Fibroblast of lung (primary cell): ENCODE measurements around the gene POSTN. TPM values are rescaled to one million over a fixed set of nuclear protein-coding genes. Genes with fewer than 3 reads are reported as not detected.
A peak's percentile ranks its signal among the peaks of the same experiment; 100 is the strongest.

Experiments used
- DNase-seq, 2 donors: peaks; one replicate each; pipeline versions ENCODE4 v3.0.0 to v3.0.0-alpha.2; 2010; ENCODE audit warnings: low read depth in 2 of 2
- H2AFZ ChIP-seq: 2 replicates; pipeline ENCODE4 v1.5.1; 2012; ENCODE audit warnings: low read length, control low read depth, inconsistent platforms
- H3K27ac ChIP-seq: 2 replicates; pipeline ENCODE4 v1.5.1; 2011; ENCODE audit warnings: low read length, control low read depth; ENCODE audit not compliant: insufficient read depth
- H3K27me3 ChIP-seq: 2 replicates; pipeline ENCODE4 v1.5.1; 2011; ENCODE audit warnings: mild to moderate bottlenecking, low read length; ENCODE audit not compliant: control insufficient read depth, insufficient read depth
- H3K36me3 ChIP-seq: 2 replicates; pipeline ENCODE4 v1.5.1; 2011; ENCODE audit warnings: low read length; ENCODE audit not compliant: control insufficient read depth, insufficient read depth
- H3K4me1 ChIP-seq: 2 replicates; pipeline ENCODE4 v1.5.1; 2011; ENCODE audit warnings: low read length; ENCODE audit not compliant: control insufficient read depth, insufficient read depth; ENCODE audit errors: extremely low read depth
- H3K4me2 ChIP-seq: 2 replicates; pipeline ENCODE4 v1.5.1; 2011; ENCODE audit warnings: low read length, control low read depth; ENCODE audit not compliant: insufficient read depth; ENCODE audit errors: extremely low read depth
- H3K4me3 ChIP-seq, 4 experiments: fragments of 200-600 bp in 1 of 4; sonication (generic) in 1 of 4; replicated peaks in 1 of 4; 2 replicates each; pipeline ENCODE4 v1.5.1; 2011 to 2016; ENCODE audit warnings: low read length in 4 of 4, low read depth in 3 of 4, mild to moderate bottlenecking in 3 of 4, control low read depth in 2 of 4, inconsistent platforms in 1 of 4, mixed read lengths in 1 of 4; ENCODE audit not compliant: insufficient read depth in 1 of 4; ENCODE audit errors: control extremely low read depth in 1 of 4
- H3K79me2 ChIP-seq: 2 replicates; pipeline ENCODE4 v1.5.1; 2012; ENCODE audit warnings: mild to moderate bottlenecking, low read length, inconsistent platforms; ENCODE audit not compliant: control insufficient read depth, insufficient read depth
- H3K9ac ChIP-seq: 2 replicates; pipeline ENCODE4 v1.5.1; 2011; ENCODE audit warnings: mild to moderate bottlenecking, low read length, control low read depth; ENCODE audit not compliant: insufficient read depth
- H3K9me3 ChIP-seq: 2 replicates; pipeline ENCODE4 v1.5.1; 2012; ENCODE audit warnings: low read depth, low read length; ENCODE audit not compliant: control insufficient read depth, insufficient read depth
- H4K20me1 ChIP-seq: 2 replicates; pipeline ENCODE4 v1.5.1; 2011; ENCODE audit warnings: low read length; ENCODE audit not compliant: control insufficient read depth, insufficient read depth; ENCODE audit errors: extremely low read depth
- CTCF ChIP-seq, 2 donors: IDR thresholded peaks in 1 of 2; conservative IDR thresholded peaks in 1 of 2; 1 replicate in 1 of 2; 2 replicates in 1 of 2; pipeline ENCODE4 v1.5.1; 2011 to 2012; ENCODE audit warnings: low read length in 2 of 2, control low read depth in 1 of 2, inconsistent platforms in 1 of 2, low read depth in 1 of 2, mild to moderate bottlenecking in 1 of 2
- EZH2 ChIP-seq: IDR thresholded peaks from 2 replicates; pipeline ENCODE4 v1.5.1; 2012; ENCODE audit warnings: low read length, control low read depth, mild to moderate bottlenecking; ENCODE audit errors: missing control alignments
- polyA plus RNA-seq, 2 donors: library from polyadenylated mRNA; depleted of rRNA in 1 of 2; stranded (reverse) in 1 of 2; unstranded in 1 of 2; fragments of >200 nt; gene quantifications; 2 replicates each; pipeline ENCODE4 v1.2.1, GENCODE V29; 2011 to 2012; ENCODE audit warnings: missing spikeins in 1 of 2
- total RNA-seq: library from RNA; depleted of rRNA; stranded (reverse); fragments of >200 nt; gene quantifications from 2 replicates; pipeline ENCODE4 v1.2.1, GENCODE V29; 2014

Gene POSTN
- total and polyA plus RNA-seq, 2 donors (not counting 1 experiment from before 2014, with no cell fraction given) = 221 to 1,141 TPM

DNA sequence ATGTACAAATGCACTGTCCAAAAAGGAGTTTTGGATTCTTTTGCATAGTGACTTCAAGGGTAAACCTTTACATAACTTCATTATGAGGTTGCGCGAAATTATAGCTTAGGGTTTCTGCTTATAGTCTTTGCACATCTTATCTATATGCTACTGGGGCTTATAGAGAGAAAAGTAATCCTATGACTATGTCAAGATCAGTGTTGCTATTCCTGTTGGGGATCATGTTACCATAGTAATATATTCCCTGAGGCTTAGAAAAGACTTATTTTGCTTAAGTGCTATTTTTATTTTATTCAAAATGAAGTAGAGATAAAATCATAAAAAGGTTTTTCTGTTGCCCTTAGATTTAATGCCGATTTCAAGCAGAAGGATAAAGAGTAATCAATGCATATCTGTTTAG lies 14.7 kb upstream of the POSTN start:
- no peak overlapping the region for H3K4me3 ChIP-seq
- H3K79me2 ChIP-seq = no peaks in the 10 kb centered on the region
- TF ChIP-seq EZH2 (no peak), CTCF (conservative IDR thresholded peaks at IDR 0.05 in 1 of 2, IDR thresholded peaks at IDR 0.05 in 1 of 2; ENCODE audit: low read depth in 1 of 2, low read length in 2 of 2) (no peak)
- no peak overlapping the region for H3K9ac ChIP-seq
- no peaks in the 10 kb centered on the region for H3K9me3 ChIP-seq
- DNase-seq = no peak
- no peaks in the 10 kb centered on the region for H3K27me3 ChIP-seq
- no peaks in the 10 kb centered on the region for H4K20me1 ChIP-seq
- H3K27ac ChIP-seq = no peak overlapping the region
- no peak overlapping the region for H2AFZ ChIP-seq
- H3K4me2 ChIP-seq = no peak overlapping the region
- H3K4me1 ChIP-seq = peaks cover 8% of the 10 kb centered on the region
- H3K36me3 ChIP-seq = no peaks in the 10 kb centered on the region

- no peak for DNase-seq
- TF ChIP-seq CTCF (conservative IDR thresholded peaks at IDR 0.05 in 1 of 2, IDR thresholded peaks at IDR 0.05 in 1 of 2; ENCODE audit: low read depth in 1 of 2, low read length in 2 of 2) = peak in 1 of 2 donors; percentile 46
- TF ChIP-seq EZH2 = no peak
- no peaks in the 10 kb centered on the region for H3K27me3 ChIP-seq
- H3K4me2 ChIP-seq = no peak overlapping the region
- no peaks in the 10 kb centered on the region for H3K79me2 ChIP-seq
- no peaks in the 10 kb centered on the region for H3K9me3 ChIP-seq
- no peaks in the 10 kb centered on the region for H3K4me1 ChIP-seq
- H2AFZ ChIP-seq = no peak overlapping the region
- H3K9ac ChIP-seq = no peak overlapping the region
- H3K27ac ChIP-seq = no peak overlapping the region
- H3K36me3 ChIP-seq = no peaks in the 10 kb centered on the region
- H3K4me3 ChIP-seq = no peak overlapping the region
- H4K20me1 ChIP-seq = no peaks in the 10 kb centered on the region
Observed at GRCh38 chr13:37608750-37609339, 10.3 kb upstream of the POSTN start.

- Histone ChIP-seq H3K4me3 (no peak overlapping the region), H3K36me3 (no peaks in the 10 kb centered on the region), H3K27me3 (no peaks in the 10 kb centered on the region), H3K4me2 (no peak overlapping the region), H4K20me1 (no peaks in the 10 kb centered on the region), H3K9ac (no peak overlapping the region), H2AFZ (no peak overlapping the region), H3K9me3 (no peaks in the 10 kb centered on the region), H3K27ac (no peak overlapping the region), H3K79me2 (no peaks in the 10 kb centered on the region), H3K4me1 (peaks cover 3% of the 10 kb centered on the region)
- peak; percentile 36 to 64 for DNase-seq
- TF ChIP-seq CTCF (conservative IDR thresholded peaks at IDR 0.05 in 1 of 2, IDR thresholded peaks at IDR 0.05 in 1 of 2; ENCODE audit: low read depth in 1 of 2, low read length in 2 of 2) = peak in 1 of 2 donors; percentile 44
- no peak for TF ChIP-seq EZH2
Observed at GRCh38 chr13:37602733-37603381, 4.3 kb upstream of the POSTN start.
